ENCODE data around the gene GATD1.
A peak's percentile ranks its signal among the peaks of the same experiment; 100 is the strongest.

The GATD1 gene

GRCh38 chr11:777288-778255 is at the start of gene GATD1:
GATD1 (minus strand) TSS chr11:777487; CDS start chr11:777462, 25 bp downstream.
- Histone ChIP-seq H3K9ac (peak within 1 kb of the TSS; percentile 88 to 98 (median 96)), H3K9me3 (replicated peaks in 1 of 11) (no peaks in the 10 kb centered on the region), H3K27ac (peak within 1 kb of the TSS; percentile 54 to 95 (median 93)), H3K27me3 (no peaks in the 10 kb centered on the region), H3K4me3 (peak within 1 kb of the TSS; percentile 67 to 98 (median 90)), H3K36me3 (peaks cover 29 to 55% (median 41%) of the 10 kb centered on the region in 11 experiments), H4K20me1 (peaks cover 43 to 85% (median 68%) of the 10 kb centered on the region in 11 experiments), H3K4me1 (peaks cover 59 to 77% (median 72%) of the 10 kb centered on the region in 10 experiments), H3K4me2 (peak within 1 kb of the TSS; percentile 93 to 100 (median 97))
- no peak for TF ChIP-seq Cebpa-rat (IDR thresholded peaks at IDR 0.05)

- peaks cover 67 to 76% (median 71%) of the 10 kb centered on the region in 11 experiments for H3K27me3 ChIP-seq
- TF ChIP-seq Cebpa-rat (IDR thresholded peaks at IDR 0.05) = peak in 2 of 11 experiments; percentile 19 to 23; a peak in 1 of 22 replicates
Observed at GRCh38 chr11:826836-827145, 49.5 kb upstream of the GATD1 start.

GRCh38 chr11:826227-826621 is 48.9 kb upstream of the GATD1 start:
- H3K4me1 ChIP-seq = peaks cover 65 to 100% (median 89%) of the 10 kb centered on the region in 10 experiments
- H3K4me3 ChIP-seq = peak overlapping the region in 8 of 10 experiments; percentile 55 to 70 (median 62); a peak in 12 of 20 replicates
- peak overlapping the region in 5 of 11 experiments; percentile 45 to 75 (median 69); a peak in 10 of 22 replicates for H3K9ac ChIP-seq
- no peaks in the 10 kb centered on the region for H3K9me3 ChIP-seq (replicated peaks in 1 of 11)
- H3K27ac ChIP-seq = peak overlapping the region in 4 of 11 experiments; percentile 18 to 57 (median 50); a peak in 5 of 22 replicates
- H3K36me3 ChIP-seq = peaks cover 21 to 44% (median 35%) of the 10 kb centered on the region in 11 experiments
- H4K20me1 ChIP-seq = peaks cover 19 to 97% (median 71%) of the 10 kb centered on the region in 11 experiments; a peak in 20 of 22 replicates
- no peak for TF ChIP-seq Cebpa-rat (IDR thresholded peaks at IDR 0.05)
- peaks cover 61 to 71% (median 66%) of the 10 kb centered on the region in 11 experiments for H3K27me3 ChIP-seq
- peak overlapping the region; percentile 93 to 100 (median 100) for H3K4me2 ChIP-seq

More at GRCh38 chr11:826836-827145, 49.5 kb upstream of the GATD1 start:
- peaks cover 21 to 39% (median 35%) of the 10 kb centered on the region in 11 experiments for H3K36me3 ChIP-seq
- H3K27ac ChIP-seq = peak overlapping the region; percentile 12 to 64 (median 40); a peak in 16 of 22 replicates
- peaks cover 13 to 97% (median 71%) of the 10 kb centered on the region in 11 experiments; a peak in 20 of 22 replicates for H4K20me1 ChIP-seq
- H3K4me2 ChIP-seq = peak overlapping the region; percentile 93 to 100 (median 100)
- peak overlapping the region; percentile 55 to 70 (median 60) for H3K4me3 ChIP-seq
- H3K9me3 ChIP-seq (replicated peaks in 1 of 11) = no peaks in the 10 kb centered on the region
- H3K4me1 ChIP-seq = peaks cover 65 to 100% (median 89%) of the 10 kb centered on the region in 10 experiments
- peak overlapping the region; percentile 45 to 83 (median 69); a peak in 21 of 22 replicates for H3K9ac ChIP-seq

GRCh38 chr11:825366-826226 is 48.3 kb upstream of the GATD1 start:
- H3K27ac ChIP-seq = no peak overlapping the region
- peak overlapping the region; percentile 1 to 100 (median 100); a peak in 19 of 22 replicates for H3K4me2 ChIP-seq
- peaks cover 65 to 100% (median 89%) of the 10 kb centered on the region in 10 experiments for H3K4me1 ChIP-seq
- H3K4me3 ChIP-seq = no peak overlapping the region; a peak in 1 of 20 replicates
- H3K9me3 ChIP-seq (replicated peaks in 1 of 11) = no peaks in the 10 kb centered on the region
- peaks cover 55 to 65% (median 59%) of the 10 kb centered on the region in 11 experiments for H3K27me3 ChIP-seq
- peaks cover 21 to 48% (median 35%) of the 10 kb centered on the region in 11 experiments for H3K36me3 ChIP-seq
- peaks cover 25 to 97% (median 71%) of the 10 kb centered on the region in 11 experiments; a peak in 20 of 22 replicates for H4K20me1 ChIP-seq
- no peak for TF ChIP-seq Cebpa-rat (IDR thresholded peaks at IDR 0.05)
- H3K9ac ChIP-seq = peak overlapping the region in 5 of 11 experiments; percentile 17 to 68 (median 27); a peak in 4 of 22 replicates

- Histone ChIP-seq H3K27me3 (peaks cover 48 to 58% (median 53%) of the 10 kb centered on the region in 11 experiments), H3K9ac (no peak overlapping the region), H3K4me1 (peaks cover 63 to 99% (median 87%) of the 10 kb centered on the region in 10 experiments), H3K27ac (no peak overlapping the region), H3K4me3 (no peak overlapping the region), H3K4me2 (peak overlapping the region in 9 of 11 experiments; percentile 95 to 100 (median 100); a peak in 14 of 22 replicates), H3K36me3 (peaks cover 21 to 48% (median 35%) of the 10 kb centered on the region in 11 experiments), H3K9me3 (replicated peaks in 1 of 11) (no peaks in the 10 kb centered on the region), H4K20me1 (peaks cover 31 to 97% (median 71%) of the 10 kb centered on the region in 11 experiments; a peak in 20 of 22 replicates)
- TF ChIP-seq Cebpa-rat (IDR thresholded peaks at IDR 0.05) = no peak
Observed at GRCh38 chr11:824942-825341, 47.7 kb upstream of the GATD1 start.

GRCh38 chr11:824292-824880 is 47.1 kb upstream of the GATD1 start:
- Histone ChIP-seq H3K27me3 (peaks cover 43 to 52% (median 47%) of the 10 kb centered on the region in 11 experiments), H3K4me1 (peaks cover 57 to 93% (median 81%) of the 10 kb centered on the region in 10 experiments), H3K27ac (no peak overlapping the region), H3K4me2 (peak overlapping the region in 7 of 11 experiments; percentile 8 to 100 (median 24); a peak in 7 of 22 replicates), H3K9me3 (replicated peaks in 1 of 11) (no peaks in the 10 kb centered on the region), H3K36me3 (peaks cover 21 to 48% (median 35%) of the 10 kb centered on the region in 11 experiments), H3K9ac (no peak overlapping the region), H3K4me3 (no peak overlapping the region), H4K20me1 (peaks cover 31 to 97% (median 67%) of the 10 kb centered on the region in 11 experiments; a peak in 20 of 22 replicates)
- TF ChIP-seq Cebpa-rat (IDR thresholded peaks at IDR 0.05) = no peak

- 0 out of 22 replicates have a peak overlapping the region, but pooled peaks of 1 of the 11 experiments have one; percentile 97 for H3K9ac ChIP-seq
- H3K27me3 ChIP-seq = peaks cover 35 to 45% (median 40%) of the 10 kb centered on the region in 11 experiments
- H3K36me3 ChIP-seq = peaks cover 21 to 48% (median 35%) of the 10 kb centered on the region in 11 experiments
- H3K4me2 ChIP-seq = peak overlapping the region in 5 of 11 experiments; percentile 28 to 100 (median 97); a peak in 4 of 22 replicates
- H3K4me3 ChIP-seq = no peak overlapping the region
- H4K20me1 ChIP-seq = peaks cover 31 to 93% (median 60%) of the 10 kb centered on the region in 11 experiments; a peak in 20 of 22 replicates
- peak overlapping the region in 2 of 11 experiments; percentile 5 to 93; a peak in 1 of 22 replicates for H3K27ac ChIP-seq
- H3K9me3 ChIP-seq (replicated peaks in 1 of 11) = no peaks in the 10 kb centered on the region
- no peak for TF ChIP-seq Cebpa-rat (IDR thresholded peaks at IDR 0.05)
- peaks cover 54 to 91% (median 79%) of the 10 kb centered on the region in 10 experiments for H3K4me1 ChIP-seq
Observed at GRCh38 chr11:823441-824291, 46.4 kb upstream of the GATD1 start.

All from BLaER1 treated with 17β-estradiol and CSF1 and Interleukin-3, amounts not matched to agents 10 nM and 100 nM (cell line).